Measurements from ENCODE around the gene ELF2. TPM values are rescaled to one million over a fixed set of nuclear protein-coding genes. Genes with fewer than 3 reads are reported as not detected.
A peak's percentile ranks its signal among the peaks of the same experiment; 100 is the strongest.
"Not testable (repeated sequence)": the region's sequence is repeated elsewhere in the genome, so short reads cannot be mapped to it uniquely, and the experiment has no call there.

Gene ELF2
- total RNA-seq (ENCODE audit: insufficient read depth, low replicate concordance), result 103 TPM

DNA sequence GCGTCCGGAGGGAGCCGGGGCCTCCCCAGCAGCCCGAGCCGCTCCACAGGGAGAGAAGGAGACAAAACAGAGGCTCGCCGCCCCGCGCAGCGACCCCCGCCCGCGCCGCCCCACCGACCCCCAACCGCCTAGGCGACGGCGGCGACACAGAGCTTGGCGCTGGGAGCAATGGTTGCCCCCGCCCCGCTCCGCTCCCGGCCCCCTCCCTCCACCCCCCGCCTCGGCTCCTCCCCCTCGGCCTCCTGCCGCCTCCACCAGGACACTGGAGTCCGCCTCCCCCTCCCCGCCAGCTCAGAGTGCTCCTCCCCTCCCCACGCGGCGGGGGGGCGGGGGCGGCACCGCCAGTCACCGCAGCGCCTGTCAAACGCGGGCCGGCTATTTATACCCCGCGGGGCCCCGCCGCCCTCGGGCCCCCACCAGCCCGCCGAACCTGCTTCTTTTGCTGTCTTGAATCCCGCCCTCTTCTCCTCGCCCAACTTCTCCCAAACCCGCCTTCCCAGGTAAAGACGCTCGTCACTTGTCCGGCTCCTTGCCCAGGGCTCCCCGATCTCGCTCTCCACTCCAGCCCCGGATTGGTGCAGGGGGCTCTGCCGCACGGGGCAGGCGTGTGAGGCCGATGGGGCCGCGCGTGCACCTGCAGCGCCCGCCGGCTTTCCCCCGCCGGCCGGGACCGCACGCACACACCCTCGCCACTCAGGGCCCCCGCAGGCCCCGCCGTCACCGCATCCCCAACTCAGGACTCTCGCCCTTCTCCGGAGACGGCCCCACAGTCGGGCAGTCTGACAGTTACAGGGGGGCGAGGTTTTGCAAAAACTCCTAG lies at the start of gene ELF2:
Gene ELF2 (minus strand): TSS at position 170 of the 820 bp plus-strand sequence. CDS start 39,517 bp downstream, outside the sequence.
- DNase-seq (ENCODE audit: low spot score), result peak; percentile 94

DNA sequence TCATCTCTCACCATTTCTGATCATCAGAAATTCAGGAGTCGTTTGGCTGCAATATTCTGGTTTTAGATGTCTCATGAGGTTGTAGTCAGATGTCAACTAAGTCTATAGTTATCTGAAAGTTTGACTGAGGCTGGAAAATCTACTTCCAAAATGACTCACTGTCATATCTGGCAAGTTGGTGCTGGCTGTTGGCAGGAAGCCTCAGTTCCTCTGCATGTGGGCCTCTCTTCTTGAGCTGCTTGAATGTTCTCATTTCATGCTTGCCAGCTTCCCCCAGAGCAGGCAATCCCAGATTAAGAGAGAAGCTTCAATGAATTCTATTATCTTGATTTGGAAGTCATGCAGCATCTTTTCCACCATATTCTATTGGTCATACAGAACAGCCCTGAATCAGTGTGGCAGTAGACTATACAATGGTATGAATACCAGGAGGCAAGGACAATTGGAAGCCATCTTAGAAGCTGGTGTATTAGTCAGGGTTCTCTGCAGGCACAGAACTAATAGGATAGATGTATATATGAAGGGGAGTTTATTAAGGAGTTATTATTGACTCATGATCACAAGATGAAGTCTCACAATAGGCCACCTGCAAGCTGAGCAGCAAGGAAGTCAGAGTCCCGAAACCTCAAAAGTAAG lies 46.8 kb upstream of the ELF2 start:
- DNase-seq (ENCODE audit: low spot score), result peak; percentile 35

DNA sequence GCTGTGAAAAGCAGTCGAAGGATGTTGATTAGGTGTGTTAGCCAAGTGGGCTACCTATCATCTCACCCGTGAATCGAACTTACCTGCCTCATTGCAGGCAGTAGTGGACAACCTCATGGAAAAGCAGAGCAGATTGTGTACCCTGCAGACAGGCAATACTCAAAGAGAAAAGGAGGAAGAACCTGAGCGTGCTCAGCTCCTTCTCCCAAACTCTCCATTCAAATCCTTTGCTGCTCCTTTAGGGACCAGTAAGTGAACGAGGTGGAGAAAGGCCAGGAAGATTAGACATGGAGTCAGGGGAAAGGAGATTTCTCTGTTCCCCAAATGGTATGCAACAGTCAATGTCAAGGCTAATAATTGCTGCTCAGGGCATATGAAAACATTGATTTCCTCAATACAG lies 45.2 kb upstream of the ELF2 start:
- no peak for DNase-seq (ENCODE audit: low spot score)

DNA sequence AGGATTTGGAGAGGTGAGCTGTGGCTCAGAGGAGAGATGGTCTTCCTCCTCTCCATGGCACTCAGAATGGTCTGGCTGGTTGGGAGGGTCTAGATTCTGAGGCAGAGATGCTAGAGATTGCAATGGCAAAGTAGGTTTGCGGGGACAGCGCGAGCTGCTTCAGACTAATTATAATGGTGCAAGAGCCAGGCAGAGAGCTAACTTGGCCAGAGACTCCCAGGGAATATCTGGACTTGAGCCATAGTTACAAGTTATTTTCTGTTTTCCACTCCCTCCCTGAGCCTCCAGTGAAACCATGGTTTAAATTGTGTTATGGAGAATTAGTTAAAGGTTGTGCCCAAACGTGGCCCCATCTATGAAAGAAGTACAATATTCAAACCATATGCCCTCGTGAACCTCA lies 44.7 kb upstream of the ELF2 start:
- DNase-seq (ENCODE audit: low spot score), result no peak

DNA sequence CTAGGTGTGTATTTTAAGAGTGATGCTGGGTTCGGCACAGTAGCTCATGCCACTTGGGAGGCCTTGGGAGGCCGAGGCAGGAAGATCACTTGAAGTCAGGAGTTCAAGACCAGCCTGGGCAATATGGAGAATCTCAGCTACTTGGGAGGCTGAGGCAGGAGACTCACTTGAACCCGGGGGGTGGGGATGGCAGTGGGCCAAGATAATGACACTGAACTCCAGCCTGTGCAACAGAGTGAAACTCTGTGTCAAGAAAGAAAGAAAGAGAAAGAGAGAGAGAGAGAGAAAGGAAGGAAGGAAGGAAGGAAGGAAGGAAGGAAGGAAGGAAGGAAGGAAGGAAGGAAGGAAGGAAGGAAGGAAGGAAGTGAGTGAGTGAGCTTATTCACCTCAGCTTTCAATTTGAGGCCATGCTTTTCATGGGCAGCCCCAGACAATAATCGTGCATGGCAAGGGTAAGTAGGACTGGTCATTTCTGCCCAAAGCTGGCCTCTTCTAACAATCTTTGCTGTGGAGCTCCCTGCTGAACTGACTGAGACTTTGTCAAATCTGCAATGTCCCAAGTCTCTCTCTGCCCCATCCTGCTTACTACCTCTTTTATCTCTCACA lies 42.5 kb upstream of the ELF2 start:
- no peak for DNase-seq (ENCODE audit: low spot score)

DNA sequence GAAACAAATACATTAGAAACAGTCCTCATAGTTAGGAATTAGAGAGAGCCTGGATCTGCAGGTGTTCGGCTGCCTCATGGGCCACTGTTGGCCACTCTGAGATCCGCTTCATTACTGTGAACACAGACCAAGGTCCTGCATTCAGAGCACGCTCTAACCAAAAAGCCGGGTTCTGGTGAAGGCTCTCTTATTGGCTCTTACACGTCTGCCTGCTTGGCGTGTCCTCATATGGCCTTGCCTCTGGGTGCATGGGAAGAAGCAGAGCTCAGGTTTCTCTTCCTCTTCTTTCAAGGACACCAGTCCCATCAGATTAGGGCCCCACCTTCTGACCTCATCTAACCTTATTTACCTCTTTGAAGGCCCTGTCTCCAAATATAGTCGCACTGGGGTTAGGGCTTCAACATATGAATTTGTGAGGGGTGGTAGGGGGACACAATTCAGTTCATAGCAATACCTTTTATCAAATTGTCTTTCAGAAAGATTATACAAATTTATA lies 37.1 kb upstream of the ELF2 start:
- DNase-seq (ENCODE audit: low spot score), result no peak

DNA sequence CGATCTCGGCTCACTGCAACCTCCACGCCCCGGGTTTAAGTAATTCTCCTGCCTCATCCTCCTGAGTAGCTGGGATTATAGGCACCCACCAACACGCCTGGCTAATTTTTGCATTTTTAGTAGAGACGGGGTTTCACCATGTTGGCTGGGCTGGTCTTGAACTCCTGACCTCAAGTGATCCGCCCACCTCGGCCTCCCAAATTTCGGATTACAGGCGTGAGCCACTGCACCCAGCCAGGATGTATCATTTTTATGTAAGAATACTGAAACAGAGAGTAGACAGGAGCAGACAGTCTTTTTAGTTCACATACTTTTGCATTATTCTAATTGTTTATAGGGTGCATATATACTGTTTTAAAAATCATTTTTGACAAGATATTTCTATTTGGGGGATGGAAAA lies 36.6 kb upstream of the ELF2 start:
- DNase-seq (ENCODE audit: low spot score), result not testable (repeated sequence)

DNA sequence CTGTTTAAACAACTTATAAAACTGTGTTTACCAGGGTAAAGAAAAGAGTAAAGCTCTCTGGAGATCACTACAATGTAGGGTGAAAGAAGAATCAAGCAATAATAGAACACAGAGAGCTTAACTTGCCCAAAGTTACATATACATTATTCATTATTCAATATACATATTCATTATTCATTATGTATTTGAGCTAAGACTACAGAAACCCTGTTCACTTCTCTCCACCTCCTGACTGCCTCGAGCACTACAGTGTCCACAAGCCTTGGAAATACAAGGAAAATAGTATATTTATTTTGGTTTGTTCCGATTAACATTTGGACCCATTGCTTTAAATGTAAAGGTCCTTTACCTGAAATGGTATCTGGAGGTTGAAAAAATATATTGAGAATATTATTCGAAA lies 35.9 kb upstream of the ELF2 start:
- DNase-seq (ENCODE audit: low spot score), result no peak

DNA sequence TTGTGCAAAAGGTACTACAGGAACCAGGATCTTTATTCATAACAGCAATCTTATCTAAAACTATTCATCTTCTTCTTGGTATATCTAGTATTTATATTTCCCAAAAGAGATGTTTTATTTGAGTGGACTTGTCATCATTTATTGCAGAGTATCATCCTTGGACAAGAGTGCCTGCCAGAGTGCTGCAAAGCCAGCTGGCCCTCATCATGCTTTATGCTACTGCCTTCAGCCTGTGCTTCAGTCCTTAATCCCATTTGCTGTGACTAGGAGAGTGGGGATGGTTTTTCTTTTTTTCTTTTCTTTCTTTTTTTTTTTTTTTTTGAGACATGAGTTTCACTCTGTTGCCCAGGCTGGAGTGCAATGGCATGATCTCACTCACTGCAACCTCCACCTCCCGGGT lies 33.5 kb upstream of the ELF2 start:
- peak; percentile 58 for DNase-seq (ENCODE audit: low spot score)

DNA sequence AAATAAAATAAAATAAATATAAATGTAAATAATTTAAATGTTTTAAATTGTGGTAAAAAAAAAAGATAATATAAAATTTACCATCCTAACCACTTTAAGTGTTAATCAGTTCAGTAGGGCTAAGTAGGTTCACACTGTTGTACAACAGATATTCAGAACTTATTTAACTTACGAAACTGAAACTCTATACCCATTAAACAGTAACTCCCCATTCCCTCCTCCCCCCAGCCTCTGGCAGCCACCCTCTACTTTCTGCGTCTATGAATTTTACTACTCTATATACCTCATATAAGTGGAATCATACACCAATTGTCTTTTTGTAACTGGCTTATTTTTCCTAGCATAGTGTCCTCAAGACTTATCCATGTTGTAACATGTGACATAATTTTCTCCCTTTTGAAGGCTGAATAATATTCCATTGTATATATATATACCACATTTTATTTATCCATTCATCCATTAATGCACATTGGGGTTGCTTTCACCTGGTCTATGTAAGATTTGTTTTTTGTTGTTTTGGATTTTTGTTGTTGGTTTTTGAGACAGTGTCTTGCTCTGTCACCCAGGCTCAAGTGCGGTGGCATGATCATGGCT lies 32.5 kb upstream of the ELF2 start:
- no peak for DNase-seq (ENCODE audit: low spot score)

DNA sequence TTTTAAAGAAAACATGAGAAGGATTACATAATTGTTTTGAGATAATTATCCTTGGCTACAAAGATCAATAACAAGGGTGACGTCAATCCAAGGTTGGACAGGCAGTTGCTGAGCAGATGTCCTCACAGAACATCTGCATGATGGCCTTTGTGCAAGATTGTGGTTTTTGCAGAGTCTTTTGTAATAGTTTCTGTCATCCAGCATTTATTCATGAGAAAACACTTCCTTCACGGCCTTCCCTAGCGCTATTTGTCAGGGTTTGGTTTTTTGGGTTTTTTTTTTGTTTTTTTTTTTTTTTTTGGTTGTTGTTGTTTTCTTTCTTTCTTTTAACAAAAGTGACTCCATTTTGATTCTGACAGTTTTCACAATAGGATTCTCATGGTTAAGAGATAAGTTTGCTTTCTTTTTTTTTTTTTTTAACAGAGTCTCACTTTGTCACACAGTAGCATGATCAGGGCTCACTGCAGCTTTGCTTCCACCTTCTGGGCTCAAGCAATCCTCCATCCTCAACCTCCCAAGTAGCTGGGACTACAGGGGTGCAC lies 31.5 kb upstream of the ELF2 start:
- no peak for DNase-seq (ENCODE audit: low spot score)

DNA sequence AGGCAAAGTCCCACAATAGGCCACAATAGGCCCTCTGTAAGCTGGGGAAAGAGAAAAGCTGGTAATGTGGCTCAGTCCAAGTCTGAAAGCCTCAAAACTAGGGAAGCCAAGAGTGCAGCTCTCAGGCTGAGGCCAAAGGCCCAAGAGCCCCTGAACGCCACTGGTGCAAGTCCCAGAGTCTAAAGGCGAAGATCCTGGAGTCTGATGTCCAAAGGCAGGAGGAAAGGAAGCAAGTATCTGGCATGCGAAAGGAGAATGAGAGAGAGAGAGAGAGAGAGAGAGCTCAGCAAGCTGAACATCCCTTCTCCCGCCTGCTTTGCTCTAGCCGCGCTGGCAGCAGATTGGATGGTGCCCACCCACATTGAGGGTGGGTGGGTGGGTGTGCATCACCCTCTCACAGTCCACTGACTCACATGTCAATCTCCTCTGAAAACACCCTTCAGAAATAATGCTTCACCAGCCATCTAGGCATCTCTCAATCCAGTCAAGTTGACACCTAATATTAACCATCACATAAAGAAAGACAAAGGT lies 30.9 kb upstream of the ELF2 start:
- no peak for DNase-seq (ENCODE audit: low spot score)

DNA sequence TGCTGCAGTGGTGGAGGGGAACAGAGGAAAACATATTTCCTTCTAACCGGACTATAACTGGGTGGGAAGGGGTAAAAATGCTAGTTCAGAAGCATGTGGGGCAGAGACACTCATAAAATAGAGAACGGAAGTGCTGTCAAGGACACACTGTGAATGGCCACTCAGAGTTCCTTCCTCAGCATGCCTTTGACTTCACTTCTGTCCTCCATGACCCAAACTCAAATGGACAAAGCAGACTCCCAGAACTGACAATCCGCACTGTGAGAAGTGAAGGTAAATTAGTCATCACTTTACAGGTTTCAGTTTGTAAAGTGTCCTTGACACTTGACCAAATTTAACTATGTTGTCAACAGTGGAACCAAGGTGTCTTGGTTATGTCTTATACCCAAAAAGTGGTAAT lies 30.2 kb upstream of the ELF2 start:
- DNase-seq (ENCODE audit: low spot score), result no peak

DNA sequence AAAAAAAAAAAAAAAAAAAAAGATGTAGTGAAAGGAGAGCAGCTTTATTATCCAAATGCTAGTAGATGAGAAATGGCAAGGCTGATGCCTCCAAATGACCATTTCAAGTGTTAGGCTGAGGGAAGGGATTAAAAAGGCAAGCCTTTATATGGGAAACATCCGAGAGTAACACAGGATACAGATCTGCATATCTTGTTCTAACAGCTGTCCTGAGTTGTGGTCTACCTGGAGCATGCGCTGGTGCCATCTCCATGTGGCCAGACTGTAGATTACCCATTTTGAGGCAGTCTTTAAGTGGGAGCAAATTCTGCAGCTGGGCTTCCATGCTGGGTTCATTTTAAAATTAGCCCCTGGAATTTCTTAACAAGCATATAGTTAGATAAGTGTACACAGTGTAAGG lies 26.0 kb upstream of the ELF2 start:
- DNase-seq (ENCODE audit: low spot score), result no peak

DNA sequence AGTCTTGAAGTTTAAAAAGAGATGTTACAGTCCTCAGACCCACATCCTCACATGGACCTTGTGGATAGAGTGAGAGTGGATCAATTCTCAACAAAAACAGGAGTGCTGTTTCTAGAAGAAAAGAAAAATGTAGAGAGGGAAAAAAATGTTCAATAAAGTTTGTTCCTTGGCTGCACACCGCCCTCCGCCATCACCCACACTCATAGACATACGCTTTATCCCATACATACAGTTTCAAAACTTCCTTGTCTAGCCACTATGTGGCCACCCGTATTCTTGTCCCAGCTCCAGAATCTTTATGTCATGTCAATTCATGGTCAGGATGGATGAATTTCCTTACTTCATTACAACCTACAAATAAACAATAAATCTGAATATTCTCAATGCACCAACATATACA lies 23.5 kb upstream of the ELF2 start:
- DNase-seq (ENCODE audit: low spot score), result no peak

DNA sequence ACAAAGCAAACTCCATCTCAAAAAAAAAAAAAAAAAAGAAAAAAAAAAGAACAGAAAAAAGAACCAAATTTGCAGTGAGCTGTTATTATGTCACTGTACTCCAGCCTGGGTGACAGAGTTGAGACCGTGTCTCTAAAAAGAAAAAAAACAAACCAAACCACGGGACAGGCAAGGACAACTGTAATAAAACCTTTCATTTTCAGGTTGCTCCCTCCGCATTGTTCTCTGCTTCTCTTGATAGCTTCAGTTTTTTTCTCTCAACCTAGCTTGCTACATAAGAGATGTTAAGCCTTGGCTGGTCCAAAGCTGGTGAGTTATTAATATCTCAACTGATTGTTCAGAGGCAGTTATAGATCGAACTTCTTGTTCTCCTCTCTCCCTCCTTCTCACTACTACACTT lies 23.1 kb upstream of the ELF2 start:
- no peak for DNase-seq (ENCODE audit: low spot score)

DNA sequence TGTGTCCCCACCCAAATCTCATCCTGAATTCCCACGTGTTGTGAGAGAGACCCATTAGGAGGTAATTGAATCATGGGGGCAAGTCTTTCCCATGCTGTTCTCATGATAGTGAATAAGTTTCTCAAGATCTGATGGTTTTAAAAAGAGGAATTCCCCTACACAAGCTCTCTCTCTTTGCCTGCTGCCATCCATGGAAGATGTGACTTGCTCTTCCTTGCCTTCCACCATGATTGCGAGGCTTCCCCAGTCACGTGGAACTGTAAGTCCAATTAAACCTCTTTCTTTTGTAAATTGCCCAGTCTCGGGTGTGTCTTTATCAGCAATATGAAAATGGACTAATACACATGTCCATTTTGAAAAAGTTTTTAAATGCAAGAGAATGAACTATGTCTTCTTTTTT lies 20.2 kb upstream of the ELF2 start:
- DNase-seq (ENCODE audit: low spot score), result not testable (repeated sequence)

DNA sequence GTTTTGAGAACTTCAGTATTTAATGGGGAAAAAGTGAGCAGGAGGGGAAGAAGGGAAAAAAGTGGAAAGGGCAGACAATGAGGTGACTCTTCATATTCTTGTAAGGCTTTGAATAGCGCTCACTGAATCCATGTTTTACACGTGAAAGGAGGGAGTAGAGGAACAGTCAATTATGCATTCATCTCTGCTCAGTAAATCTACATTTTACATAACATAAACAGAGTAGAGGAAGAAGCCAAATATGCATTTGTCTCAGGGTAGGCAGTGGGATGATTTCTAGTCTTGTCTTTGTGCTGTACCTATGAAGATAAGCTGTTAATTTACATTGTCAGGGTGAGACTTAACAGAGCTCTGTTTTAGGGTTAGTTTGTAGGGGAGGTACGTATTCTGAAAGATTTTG lies 19.4 kb upstream of the ELF2 start:
- DNase-seq (ENCODE audit: low spot score), result no peak

DNA sequence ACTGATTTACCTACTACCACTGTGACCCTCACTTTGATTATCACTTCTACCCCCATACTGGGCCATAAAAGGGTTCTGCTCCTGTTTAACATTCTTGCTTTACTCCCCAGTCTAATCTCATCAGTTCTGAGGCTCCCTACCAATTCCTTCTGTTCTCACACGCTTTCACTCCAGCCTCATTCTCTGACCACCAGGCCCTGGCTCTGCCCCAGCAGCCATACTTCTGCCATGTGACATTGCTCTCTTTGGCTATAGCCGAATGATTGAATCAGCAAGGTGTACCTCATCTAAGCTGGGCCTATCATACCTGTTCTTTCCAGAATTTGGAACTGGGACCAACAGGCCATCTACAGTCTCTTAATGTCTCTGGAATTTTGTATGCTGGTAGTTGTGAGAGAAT lies 14.4 kb upstream of the ELF2 start:
- DNase-seq (ENCODE audit: low spot score), result no peak

DNA sequence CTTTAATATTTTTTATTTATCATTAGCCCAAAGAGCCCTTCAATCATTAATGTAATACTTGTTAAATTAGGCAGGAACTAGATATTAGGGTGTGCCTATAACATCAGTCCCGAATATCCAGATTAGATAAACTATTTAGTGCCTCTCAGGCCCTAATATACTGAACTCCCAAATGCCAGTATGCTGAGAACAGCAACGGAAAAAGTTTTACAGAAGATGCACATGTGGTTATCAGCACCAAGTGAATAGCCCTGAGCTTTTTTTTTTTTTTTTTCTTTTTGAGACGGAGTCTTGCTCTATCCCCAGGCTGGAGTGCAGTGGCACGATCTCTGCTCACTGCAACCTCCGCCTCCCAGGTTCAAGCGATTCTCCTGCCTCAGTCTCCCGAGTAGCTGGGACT lies 13.0 kb upstream of the ELF2 start:
- DNase-seq (ENCODE audit: low spot score), result no peak

DNA sequence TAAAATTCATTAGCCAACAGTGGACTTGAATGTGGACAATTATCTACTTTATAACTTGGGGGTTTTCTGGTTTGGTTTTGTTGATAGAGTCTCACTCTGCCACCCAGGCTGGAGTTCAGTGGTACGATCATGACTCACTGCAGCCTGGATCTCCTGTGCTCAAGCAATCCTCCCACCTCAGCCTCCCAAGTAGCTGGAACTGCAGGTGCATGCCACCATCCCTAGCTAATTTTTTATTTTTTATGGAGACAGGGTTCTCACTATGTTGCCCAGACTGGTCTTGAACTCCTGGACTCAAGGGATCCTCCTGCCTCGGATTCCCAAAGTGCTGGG lies 12.4 kb upstream of the ELF2 start:
- no peak for DNase-seq (ENCODE audit: low spot score)

All from umbilical cord (tissue), 2 donors.